HG03575 (cell line): Measurements from ENCODE around the gene ZNF674.
"Not testable (repeated sequence)": the region's sequence is repeated elsewhere in the genome, so short reads cannot be mapped to it uniquely, and the experiment has no call there.

Source experiments
- ATAC-seq: cut with Tn5 transposase; IDR thresholded peaks from one replicate; pipeline ENCODE4 v1.9.1; 2021; ENCODE audit not compliant: unreplicated experiment, insufficient number of reproducible peaks, low FRiP score; ENCODE audit errors: extremely low read depth

Gene ZNF674

GRCh38 chrX:46572340-46572936 lies 27.2 kb upstream of the ZNF674 start:
- ATAC-seq = peak; percentile 25

- no peak for ATAC-seq
These were observed 26.5 kb upstream of the ZNF674 start for GRCh38 chrX:46571423-46572339.

- ATAC-seq = no peak
These were observed 24.4 kb upstream of the ZNF674 start for GRCh38 chrX:46569621-46570020.

GRCh38 chrX:46567388-46567787 lies 22.2 kb upstream of the ZNF674 start:
- ATAC-seq = no peak

- ATAC-seq = peak; percentile 97
These were observed 16.8 kb upstream of the ZNF674 start for GRCh38 chrX:46561824-46562657.

- no peak for ATAC-seq
These were observed 13.8 kb upstream of the ZNF674 start for GRCh38 chrX:46559062-46559461.

- ATAC-seq = no peak
These were observed 9.7 kb upstream of the ZNF674 start for GRCh38 chrX:46554942-46555341.

GRCh38 chrX:46553935-46554334 lies 8.7 kb upstream of the ZNF674 start:
- no peak for ATAC-seq

- ATAC-seq = no peak
These were observed 6.4 kb upstream of the ZNF674 start for GRCh38 chrX:46551494-46552128.

- no peak for ATAC-seq
These were observed 4.7 kb upstream of the ZNF674 start for GRCh38 chrX:46549914-46550313.

- ATAC-seq = no peak
These were observed 2.6 kb upstream of the ZNF674 start for GRCh38 chrX:46547857-46548256.

- not testable (repeated sequence) for ATAC-seq
These were observed 694 bp downstream of the ZNF674 start for GRCh38 chrX:46544527-46544926.

- no peak for ATAC-seq
These were observed 1.8 kb downstream of the ZNF674 start for GRCh38 chrX:46543441-46543840.

- ATAC-seq = no peak
These were observed 13.8 kb downstream of the ZNF674 start for GRCh38 chrX:46531442-46531841.

- not testable (repeated sequence) for ATAC-seq
These were observed 14.8 kb downstream of the ZNF674 start for GRCh38 chrX:46530404-46530908.

GRCh38 chrX:46529740-46530403 lies 15.3 kb downstream of the ZNF674 start:
- not testable (repeated sequence) for ATAC-seq

GRCh38 chrX:46528640-46529039 lies 16.6 kb downstream of the ZNF674 start:
- not testable (repeated sequence) for ATAC-seq

- no peak for ATAC-seq
These were observed 39.1 kb downstream of the ZNF674 start for GRCh38 chrX:46506076-46506475.
